Globus pallidus (tissue), 1 donor: ENCODE data around the gene TMEM190.
"Not testable (repeated sequence)": the region's sequence is repeated elsewhere in the genome, so short reads cannot be mapped to it uniquely, and the experiment has no call there.

ENCODE experiments used
- DNase-seq: peaks from one replicate; pipeline ENCODE4 v3.0.0-alpha.2; 2015; ENCODE audit warnings: low spot score

TMEM190 gene

GRCh38 chr19:55391702-55392615 lies 15.3 kb downstream of the TMEM190 start:
- DNase-seq = no peak

DNA sequence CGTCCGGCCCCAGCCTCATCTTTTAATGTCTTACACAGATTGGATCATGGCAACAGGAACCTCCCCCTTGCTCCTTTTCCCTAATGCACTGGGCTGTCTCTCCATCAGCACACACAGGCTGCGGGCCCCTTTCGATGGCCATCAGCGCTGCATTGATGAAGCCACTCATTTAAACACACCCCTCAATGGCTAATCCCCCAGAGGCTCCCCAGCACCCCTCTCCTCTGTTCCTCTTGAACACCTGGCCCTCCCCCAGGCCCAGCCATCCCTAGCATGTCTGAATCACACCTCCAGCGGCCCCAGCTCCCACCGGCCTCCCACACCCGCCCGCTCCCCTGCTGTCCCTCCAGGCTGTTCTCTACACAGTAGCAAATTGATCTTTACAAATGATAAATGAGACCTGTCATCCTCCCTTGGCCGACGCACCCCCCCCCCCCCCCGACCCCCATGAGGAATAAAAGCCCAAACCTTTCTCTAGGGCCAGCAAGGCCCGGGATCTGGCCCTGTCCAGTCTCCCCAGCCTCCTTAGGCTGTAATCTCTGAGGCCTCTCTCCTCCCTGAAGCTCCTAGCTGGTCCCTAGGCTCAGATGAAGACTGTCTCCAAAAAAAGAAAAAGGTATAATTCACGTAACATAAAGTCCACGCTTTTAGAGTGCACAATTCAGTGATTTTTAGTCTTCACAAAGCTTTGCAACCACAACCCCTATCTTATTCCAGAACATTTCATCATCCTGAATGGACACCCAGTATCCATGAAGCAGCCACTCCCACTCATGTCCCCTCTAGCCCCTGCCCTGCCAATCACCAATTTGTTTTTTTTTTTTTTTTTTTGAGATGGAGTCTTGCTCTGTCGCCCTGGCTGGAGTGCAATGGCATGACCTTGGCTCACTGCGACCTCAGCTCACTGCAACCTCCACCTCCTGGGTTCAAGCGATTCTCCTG lies 16.5 kb downstream of the TMEM190 start:
- DNase-seq = no peak

GRCh38 chr19:55398200-55398925 lies 21.7 kb downstream of the TMEM190 start:
- no peak for DNase-seq

DNA sequence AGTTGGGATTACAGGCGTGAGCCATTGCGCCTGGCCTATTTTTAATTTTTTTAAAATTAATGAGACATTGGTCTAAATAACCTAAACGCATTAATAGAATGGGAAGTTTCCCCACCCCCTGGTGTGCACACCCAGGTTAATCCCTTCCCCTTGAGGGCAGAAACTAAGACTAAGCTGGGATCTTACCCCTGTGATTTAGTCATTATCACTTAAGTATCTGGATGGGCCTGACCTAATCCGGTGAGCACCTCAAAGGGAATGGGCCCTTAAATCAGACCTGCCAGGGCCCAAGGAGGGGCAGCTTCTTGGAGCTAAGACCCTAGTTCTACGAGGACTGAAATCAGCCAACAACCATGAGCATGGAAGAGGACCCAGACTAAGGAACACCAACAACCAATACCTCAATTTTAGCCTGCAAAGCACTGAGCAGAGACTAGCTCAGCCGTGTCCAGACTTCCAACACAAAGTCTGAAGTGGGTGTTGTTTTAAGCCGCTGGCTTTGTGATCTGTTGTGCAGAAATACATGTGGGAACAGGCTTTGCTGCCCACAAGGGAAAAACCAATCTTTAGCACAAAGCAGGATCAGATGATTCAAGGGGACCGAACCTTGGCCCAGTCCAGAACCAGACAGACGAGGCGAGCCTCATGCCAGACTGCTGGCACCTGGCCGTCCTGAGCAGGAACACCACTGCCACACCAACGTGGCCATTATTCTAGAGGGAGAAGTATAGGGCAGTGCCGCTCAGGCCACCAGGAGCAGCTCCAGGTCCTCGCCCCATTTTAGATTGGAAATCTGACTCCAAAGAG lies 23.9 kb downstream of the TMEM190 start:
- DNase-seq = no peak

DNA sequence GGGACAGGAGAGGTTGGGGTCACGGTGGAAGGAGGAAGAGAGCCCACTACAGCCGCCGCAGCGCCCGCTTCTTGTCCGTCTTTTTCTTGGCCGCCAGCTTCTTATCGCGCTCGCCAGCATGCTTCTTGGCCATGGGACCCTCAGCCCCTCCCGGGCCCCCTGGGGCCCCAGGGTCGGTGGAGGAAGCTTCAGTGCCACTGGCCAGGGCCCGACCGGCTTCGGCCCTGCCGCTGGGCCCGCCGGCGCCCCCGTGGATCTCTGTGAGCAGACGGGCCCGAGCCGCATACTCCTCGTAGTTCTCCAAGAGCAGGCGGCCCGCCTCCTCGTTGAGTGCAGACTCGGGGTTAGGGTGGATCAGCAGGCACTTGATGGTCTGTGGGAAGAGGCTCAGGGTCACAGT lies 24.8 kb downstream of the TMEM190 start:
- DNase-seq = not testable (repeated sequence)

DNA sequence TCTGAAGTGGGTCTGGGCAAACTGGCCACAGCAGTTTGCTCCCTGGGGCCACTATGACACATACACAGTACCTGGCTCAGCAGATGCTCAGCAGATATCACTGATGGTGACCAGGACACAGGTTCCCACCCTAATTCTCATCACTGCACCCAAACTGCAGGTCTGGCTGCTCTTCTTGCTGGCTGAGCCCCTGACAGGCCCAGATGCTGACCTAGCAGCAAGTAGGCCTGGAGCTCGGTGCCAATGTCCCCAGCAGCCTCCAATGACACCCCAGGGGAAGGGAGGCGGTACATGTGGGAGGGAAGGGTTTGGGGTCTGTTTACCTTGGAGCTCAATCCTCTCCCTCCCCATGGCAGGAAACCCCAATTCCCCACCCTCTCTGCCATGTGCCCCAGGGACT lies 25.9 kb downstream of the TMEM190 start:
- DNase-seq = no peak

GRCh38 chr19:55405638-55406037 lies 29.0 kb downstream of the TMEM190 start:
- DNase-seq = no peak

DNA sequence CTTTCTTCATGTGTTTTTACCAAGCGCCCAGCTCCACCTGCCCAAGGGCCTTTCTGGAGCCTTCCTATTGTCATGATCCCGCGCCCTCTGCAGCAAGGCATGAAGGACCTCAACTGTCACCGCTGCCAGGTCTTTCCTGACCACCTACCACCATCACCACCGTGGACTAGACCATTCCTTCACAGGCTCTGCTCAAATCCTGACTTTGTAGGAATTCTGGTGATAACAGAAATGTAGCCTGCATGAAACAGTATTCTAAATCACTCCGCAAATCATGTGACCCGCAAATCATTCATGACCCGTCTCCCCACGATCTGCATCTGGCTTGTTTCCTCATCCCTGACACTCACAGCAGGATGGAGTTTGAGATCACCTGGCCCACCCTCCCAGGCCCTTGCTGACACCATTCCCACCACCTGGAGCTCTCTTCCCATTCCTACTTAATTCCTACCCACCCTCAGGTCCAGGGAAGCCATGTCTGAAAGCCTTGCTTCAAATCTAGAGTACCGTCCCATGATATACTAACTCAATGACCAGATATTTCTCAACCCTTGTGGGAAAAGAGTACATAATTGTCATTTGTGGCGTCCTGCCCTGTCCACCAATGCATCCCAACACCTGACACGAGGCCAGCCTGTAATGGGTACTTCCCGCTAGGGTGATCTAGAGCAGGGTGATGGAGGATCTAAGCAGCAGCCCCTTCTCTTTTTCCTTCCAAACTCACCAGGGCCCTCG lies 29.6 kb downstream of the TMEM190 start:
- DNase-seq = no peak

- DNase-seq = no peak
Measured at GRCh38 chr19:55406826-55407549, 30.4 kb downstream of the TMEM190 start.

DNA sequence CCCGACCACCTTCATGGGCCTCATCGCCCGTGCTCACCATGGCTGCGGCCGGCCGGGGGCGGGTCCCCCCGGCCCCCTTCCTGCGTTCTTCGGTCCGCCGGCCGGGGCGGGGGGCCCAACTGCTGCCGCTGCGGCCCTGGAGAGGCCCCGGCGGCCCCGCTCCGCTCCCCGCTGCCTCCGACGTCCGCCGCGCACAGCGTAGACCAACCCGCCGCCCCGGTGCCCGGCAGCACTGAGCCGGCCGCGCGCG lies 30.8 kb downstream of the TMEM190 start, which contains the start of gene UBE2S:
TSS of gene UBE2S (minus strand) at position 239 of the 250 bp plus-strand sequence. CDS start at position 40, 199 bp downstream.
- DNase-seq = not testable (repeated sequence)

GRCh38 chr19:55407800-55408532 lies 31.3 kb downstream of the TMEM190 start:
- peak; percentile 99 for DNase-seq

DNA sequence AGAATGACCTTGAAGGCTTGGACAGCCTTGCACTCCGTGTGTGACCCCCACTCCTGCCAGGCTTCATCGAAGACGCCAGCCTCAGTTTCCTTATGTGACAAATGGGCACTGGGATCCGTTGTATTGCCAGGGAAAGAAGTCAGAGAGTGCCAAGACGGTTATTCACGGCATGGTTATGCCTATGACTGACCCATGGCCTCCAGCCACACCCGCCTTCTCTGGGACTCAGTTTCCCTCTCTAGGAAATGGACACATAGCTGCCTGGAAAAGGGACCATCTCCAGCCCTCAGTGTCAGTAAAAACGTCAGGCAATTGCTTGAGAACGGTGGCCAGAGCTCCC lies 31.9 kb downstream of the TMEM190 start:
- DNase-seq = no peak

DNA sequence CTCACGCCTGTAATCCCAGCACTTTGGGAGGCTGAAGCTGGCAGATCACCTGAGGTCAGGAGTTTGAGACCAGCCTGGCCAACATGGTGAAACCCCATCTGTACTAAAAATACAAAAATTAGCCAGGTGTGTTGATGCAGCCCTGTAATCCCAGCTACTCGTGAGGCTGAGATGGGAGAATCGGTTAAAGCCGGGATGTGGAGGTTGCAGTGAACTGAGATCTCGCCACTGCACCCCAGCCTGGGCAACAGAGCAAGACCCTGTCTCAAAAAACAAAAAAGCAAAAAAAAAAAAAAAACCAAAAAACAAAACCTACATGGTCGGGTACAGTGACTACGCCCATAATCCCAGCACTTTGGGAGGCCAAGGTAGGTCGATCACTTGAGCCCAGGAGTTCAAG lies 32.6 kb downstream of the TMEM190 start:
- not testable (repeated sequence) for DNase-seq

- no peak for DNase-seq
Measured at GRCh38 chr19:55410168-55410567, 33.5 kb downstream of the TMEM190 start.

DNA sequence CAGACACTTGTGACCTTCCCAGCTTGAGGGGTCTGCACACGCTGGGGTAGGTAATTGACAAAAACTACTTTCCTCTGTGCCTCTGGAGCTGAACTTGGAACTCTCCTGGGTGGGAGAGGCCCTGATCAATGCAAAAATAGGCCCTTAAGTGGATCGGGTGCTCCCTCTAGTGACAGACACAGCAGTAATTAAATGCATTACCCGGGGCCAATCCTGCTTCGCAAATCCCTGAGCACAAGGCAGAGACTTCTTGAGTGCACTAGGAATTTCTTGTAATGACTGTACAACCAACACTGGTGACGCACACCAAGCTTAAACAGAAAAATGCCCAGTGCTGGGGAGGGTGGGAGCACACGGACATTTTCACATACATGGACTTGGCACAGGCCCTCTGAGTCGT lies 41.6 kb downstream of the TMEM190 start:
- peak; percentile 85 for DNase-seq

- no peak for DNase-seq
Measured at GRCh38 chr19:55419103-55419502, 42.5 kb downstream of the TMEM190 start.

DNA sequence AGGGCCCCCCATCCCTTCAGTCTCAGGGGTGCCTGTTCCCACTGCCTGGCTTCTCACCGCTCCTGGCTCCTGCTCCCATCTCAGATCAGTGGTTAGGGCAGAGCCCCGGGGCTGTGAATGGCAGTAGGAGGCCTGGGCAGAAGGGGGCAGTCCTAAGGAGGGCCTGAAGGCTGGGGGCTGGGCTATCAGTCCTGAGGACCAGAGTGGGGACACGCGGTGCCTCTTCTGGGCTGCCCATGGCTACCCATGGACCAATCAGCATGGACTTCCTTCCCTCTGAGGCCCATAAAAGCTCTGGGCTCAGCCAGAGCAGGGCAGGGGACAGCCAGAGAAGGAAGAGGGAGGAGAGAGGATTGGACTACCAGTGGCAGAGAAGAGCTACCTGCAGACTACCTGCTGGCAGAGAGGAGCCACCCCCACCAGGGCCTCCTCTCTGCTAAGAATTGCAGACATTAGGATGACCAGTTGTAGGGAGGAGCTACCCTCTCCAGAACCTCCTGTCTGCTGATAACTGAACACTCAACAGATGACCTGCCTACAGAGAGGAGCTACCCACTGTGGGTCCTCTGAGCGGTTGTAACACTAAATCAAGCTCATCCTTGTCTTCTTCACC lies 43.1 kb downstream of the TMEM190 start:
- no peak for DNase-seq

GRCh38 chr19:55421281-55421680 lies 44.7 kb downstream of the TMEM190 start:
- DNase-seq = not testable (repeated sequence)
